Esophagus (tissue), 2 donors: ENCODE results near the gene NCAPH2. TPM values are rescaled to one million over a fixed set of nuclear protein-coding genes. Genes with fewer than 3 reads are reported as not detected.
A peak's percentile ranks its signal among the peaks of the same experiment; 100 is the strongest.

Experiments used
- H3K27ac ChIP-seq, 2 donors: one replicate each; pipeline ENCODE4 v1.5.1; 2013; ENCODE audit warnings: low read depth in 2 of 2, mild to moderate bottlenecking in 2 of 2, inconsistent platforms in 1 of 2, low read length in 1 of 2, moderate library complexity in 1 of 2
- H3K27me3 ChIP-seq, 2 donors: one replicate each; pipeline ENCODE4 v1.6.1; 2013; ENCODE audit warnings: low read length in 2 of 2, control low read depth in 1 of 2, mild to moderate bottlenecking in 1 of 2; ENCODE audit not compliant: insufficient read depth in 2 of 2, control insufficient read depth in 1 of 2
- H3K36me3 ChIP-seq, 2 donors: one replicate each; pipeline ENCODE4 v1.6.1; 2013; ENCODE audit warnings: low read length in 1 of 2; ENCODE audit not compliant: control insufficient read depth in 2 of 2, insufficient read depth in 2 of 2
- H3K4me1 ChIP-seq, 2 donors: one replicate each; pipeline ENCODE4 v1.6.1; 2013; ENCODE audit warnings: low read length in 1 of 2; ENCODE audit not compliant: control insufficient read depth in 2 of 2, insufficient read depth in 2 of 2
- H3K4me3 ChIP-seq, 2 donors: one replicate each; pipeline ENCODE4 v1.5.1; 2013; ENCODE audit warnings: low read length in 2 of 2, mild to moderate bottlenecking in 2 of 2, low read depth in 1 of 2, moderate library complexity in 1 of 2
- H3K9me3 ChIP-seq, 2 donors: one replicate each; pipeline ENCODE4 v1.6.1; 2013; ENCODE audit warnings: mild to moderate bottlenecking in 2 of 2, low read depth in 1 of 2, low read length in 1 of 2, moderate library complexity in 1 of 2; ENCODE audit not compliant: control insufficient read depth in 2 of 2, insufficient read depth in 1 of 2
- WGBS, 2 donors: extraction: QIAGEN DNeasy Blood & Tissue Kit; methylation state at CpG; one replicate each; pipeline ENCODE4 v1.1.7; 2013; 5-methylcytosine and 5-hydroxymethylcytosine counted together
- polyA plus RNA-seq, 2 donors: library from polyadenylated mRNA; stranded (reverse); fragments of 200-250 nt; gene quantifications; one replicate each; pipeline ENCODE4 v1.2.3, GENCODE V29; 2013
- donor health status: healthy with polysubstance abuse.
- donor health status: Bipolar disorder and iron deficiency.

NCAPH2 gene
- polyA plus RNA-seq, 2 donors: 32.9 to 35.4 TPM

GRCh38 chr22:50522208-50522805 is 14.3 kb downstream of the NCAPH2 start:
- WGBS, 2 donors: 86 to 90% methylated on average over 15 of the region's 15 CpGs

GRCh38 chr22:50522806-50523438 is 14.9 kb downstream of the NCAPH2 start:
- WGBS, 2 donors: 82 to 88% methylated on average over 22 of the region's 22 CpGs

More at GRCh38 chr22:50522208-50522805, 14.3 kb downstream of the NCAPH2 start:
- no peak overlapping the region for H3K27ac ChIP-seq
- peaks cover 13 to 24% of the 10 kb centered on the region in 2 donors for H3K4me1 ChIP-seq
- H3K9me3 ChIP-seq: peaks cover 0 to 2% of the 10 kb centered on the region in 2 donors
- H3K4me3 ChIP-seq: no peak overlapping the region
- H3K36me3 ChIP-seq: peaks cover 23 to 52% of the 10 kb centered on the region in 2 donors
- no peaks in the 10 kb centered on the region for H3K27me3 ChIP-seq

GRCh38 chr22:50523458-50523805 is 15.4 kb downstream of the NCAPH2 start:
- Histone ChIP-seq H3K36me3 (peaks cover 23 to 42% of the 10 kb centered on the region in 2 donors), H3K27me3 (no peaks in the 10 kb centered on the region), H3K4me3 (no peak overlapping the region), H3K9me3 (peaks cover 0 to 2% of the 10 kb centered on the region in 2 donors), H3K4me1 (peaks cover 13 to 27% of the 10 kb centered on the region in 2 donors), H3K27ac (peak overlapping the region in 1 of 2 donors; percentile 90)
- WGBS, 2 donors: 89 to 91% methylated on average over 16 of the region's 16 CpGs

More at GRCh38 chr22:50522806-50523438, 14.9 kb downstream of the NCAPH2 start:
- Histone ChIP-seq H3K4me1 (peaks cover 13 to 26% of the 10 kb centered on the region in 2 donors), H3K27ac (peak overlapping the region in 1 of 2 donors; percentile 16), H3K36me3 (peaks cover 23 to 47% of the 10 kb centered on the region in 2 donors), H3K27me3 (no peaks in the 10 kb centered on the region), H3K4me3 (no peak overlapping the region), H3K9me3 (peaks cover 0 to 2% of the 10 kb centered on the region in 2 donors)

- H3K27me3 ChIP-seq: no peaks in the 10 kb centered on the region
- peaks cover 19 to 36% of the 10 kb centered on the region in 2 donors for H3K36me3 ChIP-seq
- peaks cover 0 to 2% of the 10 kb centered on the region in 2 donors for H3K9me3 ChIP-seq
- H3K4me3 ChIP-seq: peak overlapping the region; percentile 62 to 75
- WGBS, 2 donors: 66 to 69% methylated on average over 25 of the region's 25 CpGs
- peaks cover 13 to 32% of the 10 kb centered on the region in 2 donors for H3K4me1 ChIP-seq
- H3K27ac ChIP-seq: peak overlapping the region; percentile 90 to 96
These were observed 16.0 kb downstream of the NCAPH2 start for GRCh38 chr22:50523806-50524675.

GRCh38 chr22:50524676-50525103 is 16.7 kb downstream of the NCAPH2 start:
- peaks cover 15 to 31% of the 10 kb centered on the region in 2 donors for H3K36me3 ChIP-seq
- peak overlapping the region; percentile 62 to 75 for H3K4me3 ChIP-seq
- peak overlapping the region; percentile 90 to 96 for H3K27ac ChIP-seq
- WGBS, 2 donors: 3 to 7% methylated on average over 19 of the region's 19 CpGs
- no peaks in the 10 kb centered on the region for H3K27me3 ChIP-seq
- H3K9me3 ChIP-seq: peaks cover 0 to 2% of the 10 kb centered on the region in 2 donors
- H3K4me1 ChIP-seq: peaks cover 13 to 37% of the 10 kb centered on the region in 2 donors

GRCh38 chr22:50525104-50525857 is 17.3 kb downstream of the NCAPH2 start, which contains the start of gene SCO2:
TSS of gene SCO2 (minus strand) at chr22:50525598. CDS start at chr22:50524411, 1,187 bp downstream.
- Histone ChIP-seq H3K27me3 (no peaks in the 10 kb centered on the region), H3K36me3 (peaks cover 15 to 31% of the 10 kb centered on the region in 2 donors), H3K27ac (peak within 1 kb of the TSS; percentile 90 to 100), H3K4me1 (peaks cover 13 to 37% of the 10 kb centered on the region in 2 donors), H3K9me3 (peaks cover 0 to 2% of the 10 kb centered on the region in 2 donors), H3K4me3 (peak within 1 kb of the TSS; percentile 62 to 75)
- WGBS, 2 donors: 0 to 1% methylated on average over 67 to 84 of the region's 84 CpGs

- Histone ChIP-seq H3K27me3 (no peaks in the 10 kb centered on the region), H3K27ac (peak overlapping the region; percentile 90 to 100), H3K36me3 (peaks cover 15 to 31% of the 10 kb centered on the region in 2 donors), H3K4me1 (peaks cover 13 to 37% of the 10 kb centered on the region in 2 donors), H3K4me3 (peak overlapping the region; percentile 62 to 75), H3K9me3 (peaks cover 0 to 2% of the 10 kb centered on the region in 2 donors)
- 0% methylated on average over 20 to 33 of the region's 33 CpGs for WGBS, 2 donors
These were observed 17.8 kb downstream of the NCAPH2 start for GRCh38 chr22:50525858-50526107.

- WGBS, 2 donors: 1% methylated on average over 46 to 77 of the region's 77 CpGs
- peak overlapping the region; percentile 62 to 75 for H3K4me3 ChIP-seq
These were observed 18.2 kb downstream of the NCAPH2 start for GRCh38 chr22:50526108-50526833.

More at GRCh38 chr22:50526108-50526833, 18.2 kb downstream of the NCAPH2 start:
- Histone ChIP-seq H3K36me3 (peaks cover 15 to 27% of the 10 kb centered on the region in 2 donors), H3K9me3 (peaks cover 0 to 2% of the 10 kb centered on the region in 2 donors), H3K27me3 (no peaks in the 10 kb centered on the region), H3K27ac (peak overlapping the region; percentile 90 to 100), H3K4me1 (peaks cover 13 to 37% of the 10 kb centered on the region in 2 donors)
